ENCODE measurements around the gene CCNI2.

The CCNI2 gene

DNA sequence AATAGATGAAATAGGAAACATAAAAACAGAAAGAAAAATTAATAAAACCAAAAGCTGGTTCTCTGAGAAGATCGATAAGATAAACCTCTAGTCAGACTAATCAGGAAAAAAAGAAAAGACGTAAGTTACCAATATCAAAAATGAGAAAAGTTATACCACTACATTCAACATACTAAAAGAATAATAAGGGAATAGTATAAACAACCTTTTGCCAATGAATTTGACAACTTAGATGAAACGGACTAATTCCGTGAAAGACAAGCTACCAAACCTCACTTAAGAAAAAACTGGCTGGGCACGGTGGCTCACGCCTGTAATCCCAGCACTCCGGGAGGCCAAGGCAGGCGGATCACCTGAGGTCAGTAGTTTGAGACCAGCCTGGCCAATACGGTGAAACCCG, 17.3 kb upstream of the CCNI2 start:
- H3K4me3 ChIP-seq (ENCODE audit: low read depth, low read length) = no peak overlapping the region
- no peak for DNase-seq (ENCODE audit: low read depth)
- TF ChIP-seq, protein P1, sequence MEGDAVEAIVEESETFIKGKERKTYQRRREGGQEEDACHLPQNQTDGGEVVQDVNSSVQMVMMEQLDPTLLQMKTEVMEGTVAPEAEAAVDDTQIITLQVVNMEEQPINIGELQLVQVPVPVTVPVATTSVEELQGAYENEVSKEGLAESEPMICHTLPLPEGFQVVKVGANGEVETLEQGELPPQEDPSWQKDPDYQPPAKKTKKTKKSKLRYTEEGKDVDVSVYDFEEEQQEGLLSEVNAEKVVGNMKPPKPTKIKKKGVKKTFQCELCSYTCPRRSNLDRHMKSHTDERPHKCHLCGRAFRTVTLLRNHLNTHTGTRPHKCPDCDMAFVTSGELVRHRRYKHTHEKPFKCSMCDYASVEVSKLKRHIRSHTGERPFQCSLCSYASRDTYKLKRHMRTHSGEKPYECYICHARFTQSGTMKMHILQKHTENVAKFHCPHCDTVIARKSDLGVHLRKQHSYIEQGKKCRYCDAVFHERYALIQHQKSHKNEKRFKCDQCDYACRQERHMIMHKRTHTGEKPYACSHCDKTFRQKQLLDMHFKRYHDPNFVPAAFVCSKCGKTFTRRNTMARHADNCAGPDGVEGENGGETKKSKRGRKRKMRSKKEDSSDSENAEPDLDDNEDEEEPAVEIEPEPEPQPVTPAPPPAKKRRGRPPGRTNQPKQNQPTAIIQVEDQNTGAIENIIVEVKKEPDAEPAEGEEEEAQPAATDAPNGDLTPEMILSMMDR (IDR thresholded peaks at IDR 0.05; ENCODE audit: insufficient read depth, low read depth, low read length, missing control alignments) = no peak

DNA sequence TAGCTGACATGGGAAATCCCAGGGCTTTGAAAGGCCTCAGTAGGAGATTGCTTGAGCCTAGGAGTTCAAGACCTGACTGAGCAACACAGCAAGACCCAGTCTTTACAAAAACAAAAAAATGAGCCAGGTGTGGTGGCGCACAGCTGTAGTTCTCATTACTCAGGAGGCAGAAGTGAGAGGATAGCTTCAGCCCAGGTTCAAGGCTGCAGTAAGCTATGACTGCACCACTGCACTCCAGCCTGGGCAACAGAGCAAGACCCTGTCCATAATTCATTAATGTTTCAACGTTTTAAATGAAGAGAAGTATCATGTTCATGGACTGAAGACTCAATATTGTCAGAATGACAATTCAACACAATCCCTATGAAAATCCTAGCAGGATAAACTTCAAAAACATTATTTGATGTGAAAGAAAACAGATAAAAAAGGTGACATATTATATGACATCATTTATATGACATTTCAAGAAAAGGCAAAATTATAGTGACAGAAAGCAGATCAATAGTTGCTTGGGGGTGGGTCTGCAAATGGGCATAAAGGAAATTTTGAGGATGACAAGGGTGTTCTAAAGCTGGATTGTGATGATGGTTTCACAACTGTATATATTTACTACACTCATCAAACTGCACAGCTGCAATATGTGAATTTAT, 13.6 kb upstream of the CCNI2 start:
- H3K4me3 ChIP-seq (ENCODE audit: low read depth, low read length) = no peak overlapping the region
- DNase-seq (ENCODE audit: low read depth) = no peak
- TF ChIP-seq, protein P1 (IDR thresholded peaks at IDR 0.05; ENCODE audit: insufficient read depth, low read depth, low read length, missing control alignments) = no peak

DNA sequence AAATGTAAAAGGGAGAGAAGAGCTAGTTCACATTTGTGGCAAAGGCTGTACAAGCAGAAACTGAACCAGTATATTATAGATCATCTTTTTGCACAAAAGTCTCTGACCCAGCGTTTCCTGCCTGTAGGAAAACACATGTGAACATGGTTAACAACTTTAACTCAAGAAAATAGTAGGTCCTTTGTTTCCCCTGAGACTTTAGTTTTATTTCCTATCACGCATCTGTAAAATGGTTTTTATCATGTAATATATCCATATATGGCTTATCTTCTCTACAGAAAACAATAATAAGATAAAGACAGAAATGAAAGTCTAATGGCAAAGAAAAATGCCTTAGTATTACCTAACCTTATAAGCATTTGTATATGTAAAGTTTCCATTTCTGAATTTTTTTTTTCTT, 12.5 kb upstream of the CCNI2 start:
- H3K4me3 ChIP-seq (ENCODE audit: low read depth, low read length) = no peak overlapping the region
- DNase-seq (ENCODE audit: low read depth) = no peak
- TF ChIP-seq, protein P1 (IDR thresholded peaks at IDR 0.05; ENCODE audit: insufficient read depth, low read depth, low read length, missing control alignments) = no peak

DNA sequence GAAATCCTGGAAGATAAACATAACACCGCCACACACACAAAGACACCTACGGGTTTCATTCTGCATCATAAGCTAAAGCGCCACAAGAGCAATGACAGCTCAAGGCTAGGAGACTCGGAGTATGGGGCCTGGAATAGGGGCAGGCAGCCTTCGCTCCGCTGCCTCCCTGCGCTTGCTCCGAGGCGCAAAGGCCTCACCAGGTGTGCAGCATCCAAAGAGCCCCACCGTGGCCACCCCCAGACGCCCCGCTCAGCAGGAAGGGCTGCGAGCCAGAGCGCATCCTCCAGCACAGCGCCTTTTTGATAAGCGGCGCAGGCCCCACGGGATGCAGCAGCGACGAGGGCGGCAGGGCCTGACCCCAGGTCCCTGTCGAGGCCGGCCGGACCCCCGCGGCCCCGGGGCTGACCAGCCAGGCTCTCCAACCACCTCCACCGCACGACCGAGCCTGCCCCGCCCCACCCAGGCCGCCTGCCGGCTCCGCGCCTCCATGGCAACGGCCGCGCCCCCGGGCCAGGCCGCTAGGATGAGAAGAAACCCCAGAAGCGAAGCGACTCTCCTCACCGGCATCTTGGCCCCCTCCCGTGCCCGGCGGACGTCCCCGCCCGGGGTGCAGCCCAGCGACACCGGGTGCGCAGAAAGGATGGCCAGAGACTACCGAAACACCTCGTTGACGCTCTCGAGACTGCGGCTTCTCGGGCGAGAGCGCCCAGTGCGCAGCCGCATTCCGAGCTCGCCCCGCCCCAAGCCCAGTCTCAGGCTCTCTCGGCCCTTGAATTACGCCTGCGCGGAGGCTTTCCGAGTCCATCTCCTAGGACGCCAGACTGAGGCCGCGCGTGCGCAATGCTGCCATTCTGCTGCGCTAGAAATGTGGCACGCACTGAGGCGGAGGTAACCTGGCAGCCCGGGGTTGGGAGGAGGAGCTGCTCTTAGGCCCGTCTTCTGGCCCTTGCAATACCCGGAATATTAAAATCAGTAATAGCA, 10.1 kb upstream of the CCNI2 start, which contains the start of gene KIF3A:
KIF3A (minus strand) TSS at position 694 of the 981 bp plus-strand sequence; CDS start at position 567, 127 bp downstream.
- TF ChIP-seq, protein P1 (IDR thresholded peaks at IDR 0.05; ENCODE audit: insufficient read depth, low read depth, low read length, missing control alignments) = peak; percentile 0
- H3K4me3 ChIP-seq (ENCODE audit: low read depth, low read length) = peak within 1 kb of the TSS; percentile 91
- DNase-seq (ENCODE audit: low read depth) = peak; percentile 99

DNA sequence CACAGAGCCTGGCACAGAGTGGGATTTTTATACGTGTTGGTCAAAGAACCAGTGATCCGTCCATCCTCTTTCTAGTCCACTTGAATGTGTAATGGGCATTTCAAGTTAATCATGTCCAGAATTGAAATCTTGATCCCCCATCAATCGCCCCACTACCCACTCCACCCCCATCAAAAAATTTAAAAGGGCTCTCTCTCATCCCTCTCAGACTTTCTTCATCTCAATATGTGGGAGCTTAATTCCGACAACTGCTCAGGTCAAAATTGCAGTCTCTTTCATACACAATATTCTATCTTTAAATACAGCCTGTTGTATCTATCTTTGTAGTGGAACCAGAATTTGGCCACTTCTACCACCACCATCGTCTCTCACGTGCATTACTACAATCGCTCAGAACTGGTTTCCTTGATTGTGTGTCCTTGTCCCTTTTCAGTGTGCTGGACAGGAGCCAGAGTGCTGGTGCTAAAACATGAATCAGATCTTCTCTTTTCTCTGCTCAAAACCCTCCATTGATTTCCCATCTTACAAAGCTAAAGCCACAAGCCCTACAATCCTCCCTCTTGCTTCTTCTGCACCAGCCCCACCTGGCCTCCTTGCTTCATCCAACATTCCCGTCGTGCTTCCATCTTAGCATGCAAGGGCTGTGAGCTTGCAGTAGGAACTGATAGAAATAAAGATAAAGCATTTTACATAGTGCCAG, 9.1 kb upstream of the CCNI2 start:
- no peak for DNase-seq (ENCODE audit: low read depth)
- TF ChIP-seq, protein P1 (IDR thresholded peaks at IDR 0.05; ENCODE audit: insufficient read depth, low read depth, low read length, missing control alignments) = no peak

DNA sequence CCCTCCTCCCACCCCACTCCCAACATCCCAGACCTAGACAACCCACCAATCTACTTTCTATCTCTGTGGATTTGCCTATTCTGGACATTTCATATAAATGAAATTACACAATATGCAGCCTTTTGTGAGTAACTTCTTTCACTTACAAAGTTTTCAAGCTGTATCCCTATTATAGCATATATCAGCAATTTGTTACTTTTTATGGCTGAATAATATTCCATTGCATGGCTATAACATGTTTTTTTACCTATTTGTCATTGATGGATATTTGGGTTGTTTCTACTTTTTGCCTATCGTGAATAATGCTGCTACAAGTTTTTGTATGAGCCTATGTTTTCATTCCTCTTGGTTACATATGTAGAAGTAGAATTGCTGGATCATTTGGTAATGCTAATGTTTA, 8.0 kb upstream of the CCNI2 start:
- H3K4me3 ChIP-seq (ENCODE audit: low read depth, low read length) = no peak overlapping the region
- DNase-seq (ENCODE audit: low read depth) = no peak
- TF ChIP-seq, protein P1 (IDR thresholded peaks at IDR 0.05; ENCODE audit: insufficient read depth, low read depth, low read length, missing control alignments) = no peak

More for the DNA sequence above, 9.1 kb upstream of the CCNI2 start:
- peak overlapping the region; percentile 91 for H3K4me3 ChIP-seq (ENCODE audit: low read depth, low read length)
